Smooth muscle cell (in vitro differentiated cells): ENCODE data around the gene PFKFB3. TPM values are rescaled to one million over a fixed set of nuclear protein-coding genes. Genes with fewer than 3 reads are reported as not detected.

Experiments
- DNase-seq: peaks from one replicate; lab custom pipeline; 2025; ENCODE audit not compliant: unreplicated experiment; lab: John Stamatoyannopoulos, UW
- H2AFZ ChIP-seq: fragments of 200-600 bp; sonication (generic); 2 replicates; pipeline ENCODE4 v1.6.0; 2016; ENCODE audit warnings: antibody characterized with exemption, low read depth, mild to moderate bottlenecking
- H3F3A ChIP-seq: fragments of 200-600 bp; sonication (generic); 2 replicates; pipeline ENCODE4 v1.6.0; 2017; ENCODE audit warnings: antibody characterized with exemption, low read depth
- H3K27ac ChIP-seq: fragments of 200-600 bp; sonication (generic); 2 replicates; pipeline ENCODE4 v1.5.1; 2016; ENCODE audit warnings: low read depth, mild to moderate bottlenecking
- H3K27me3 ChIP-seq: fragments of 200-600 bp; sonication (generic); 2 replicates; pipeline ENCODE4 v1.6.1; 2016; ENCODE audit warnings: low read depth, mild to moderate bottlenecking
- H3K36me3 ChIP-seq: fragments of 200-600 bp; sonication (generic); 2 replicates; pipeline ENCODE4 v1.5.1; 2016; ENCODE audit warnings: low read depth
- H3K4me1 ChIP-seq: fragments of 200-600 bp; sonication (generic); 2 replicates; pipeline ENCODE4 v1.5.1; 2016; ENCODE audit warnings: low read depth
- H3K4me2 ChIP-seq: fragments of 200-600 bp; sonication (generic); 2 replicates; pipeline ENCODE4 v1.6.0; 2016; ENCODE audit warnings: mild to moderate bottlenecking
- H3K4me3 ChIP-seq: fragments of 200-600 bp; sonication (generic); 2 replicates; pipeline ENCODE4 v1.5.1; 2016; ENCODE audit warnings: mild to moderate bottlenecking
- H3K79me2 ChIP-seq: fragments of 200-600 bp; sonication (generic); 2 replicates; pipeline ENCODE4 v1.6.0; 2016; ENCODE audit warnings: low read depth, mild to moderate bottlenecking
- H3K9ac ChIP-seq: fragments of 200-600 bp; sonication (generic); 2 replicates; pipeline ENCODE4 v1.6.0; 2016; ENCODE audit warnings: low read depth
- H3K9me3 ChIP-seq: fragments of 200-600 bp; sonication (generic); replicated peaks from 2 replicates; pipeline ENCODE4 v1.5.1; 2016; ENCODE audit warnings: low read depth
- H4K20me1 ChIP-seq: fragments of 200-600 bp; sonication (generic); 2 replicates; pipeline ENCODE4 v1.6.0; 2016; ENCODE audit warnings: low read depth
- CTCF ChIP-seq: fragments of 200-600 bp; sonication (generic); IDR thresholded peaks from 2 replicates; pipeline ENCODE4 v1.5.1; 2017; ENCODE audit warnings: borderline replicate concordance, mild to moderate bottlenecking, antibody characterized with exemption; ENCODE audit not compliant: insufficient read depth, poor library complexity, severe bottlenecking
- WGBS: methylation state at CpG from one replicate; pipeline ENCODE4 v1.1.7; 2016; ENCODE audit warnings: low lambda C conversion rate; 5-methylcytosine and 5-hydroxymethylcytosine counted together
- polyA plus RNA-seq: library from polyadenylated mRNA; unstranded; fragments of >200 nt; fragmentation: Nextera tagmentation; extraction: Ambion mirVana; gene quantifications from 2 replicates; pipeline ENCODE4 v1.2.1, GENCODE V29; 2016
- total RNA-seq: library from RNA; depleted of rRNA; stranded (reverse); fragments of >200 nt; gene quantifications from 2 replicates; pipeline ENCODE4 v1.2.3, GENCODE V29; 2014

The PFKFB3 gene
- total and polyA plus RNA-seq, 2 experiments from 2014 or later, result 61.3 to 68.3 TPM

- H3K27ac ChIP-seq, result no peak overlapping the region
- no peak overlapping the region for H2AFZ ChIP-seq
- no peaks in the 10 kb centered on the region for H3K4me1 ChIP-seq
- peaks cover 27% of the 10 kb centered on the region for H3F3A ChIP-seq
- no peak for DNase-seq
- no peak overlapping the region for H3K4me3 ChIP-seq
- peaks cover 4% of the 10 kb centered on the region for H3K79me2 ChIP-seq
- peaks cover 100% of the 10 kb centered on the region for H4K20me1 ChIP-seq
- H3K27me3 ChIP-seq, result no peaks in the 10 kb centered on the region
- 98% methylated on average over 23 of the region's 23 CpGs for WGBS
- no peak overlapping the region for H3K9ac ChIP-seq
- peaks cover 14% of the 10 kb centered on the region for H3K36me3 ChIP-seq
- H3K4me2 ChIP-seq, result no peak overlapping the region
- TF ChIP-seq CTCF, result no peak
- H3K9me3 ChIP-seq, result no peaks in the 10 kb centered on the region
These were observed 23.5 kb downstream of the PFKFB3 start for GRCh38 chr10:6226216-6226615.

- Histone ChIP-seq H3K27me3 (no peaks in the 10 kb centered on the region), H3K27ac (no peak overlapping the region), H3K9me3 (no peaks in the 10 kb centered on the region), H3F3A (peaks cover 34% of the 10 kb centered on the region), H3K36me3 (peaks cover 16% of the 10 kb centered on the region), H3K4me2 (no peak overlapping the region), H3K4me3 (no peak overlapping the region), H2AFZ (no peak overlapping the region), H3K4me1 (no peaks in the 10 kb centered on the region), H3K79me2 (peaks cover 4% of the 10 kb centered on the region), H4K20me1 (peaks cover 100% of the 10 kb centered on the region), H3K9ac (no peak overlapping the region)
- WGBS, result 98% methylated on average over 9 of the region's 9 CpGs
- no peak for DNase-seq
- no peak for TF ChIP-seq CTCF
These were observed 24.6 kb downstream of the PFKFB3 start for GRCh38 chr10:6227346-6227745.

GRCh38 chr10:6228010-6228511 is 25.3 kb downstream of the PFKFB3 start:
- Histone ChIP-seq H3K4me3 (no peak overlapping the region), H4K20me1 (peaks cover 100% of the 10 kb centered on the region), H3K4me2 (no peak overlapping the region), H3K79me2 (peaks cover 4% of the 10 kb centered on the region), H3K4me1 (no peaks in the 10 kb centered on the region), H3K9ac (no peak overlapping the region), H3F3A (peaks cover 35% of the 10 kb centered on the region), H3K36me3 (peaks cover 23% of the 10 kb centered on the region), H2AFZ (no peak overlapping the region), H3K27me3 (no peaks in the 10 kb centered on the region), H3K27ac (no peak overlapping the region), H3K9me3 (no peaks in the 10 kb centered on the region)
- WGBS, result 96% methylated on average over 20 of the region's 20 CpGs
- no peak for DNase-seq
- TF ChIP-seq CTCF, result no peak

GRCh38 chr10:6228647-6229046 is 25.9 kb downstream of the PFKFB3 start:
- DNase-seq, result no peak
- Histone ChIP-seq H3K9me3 (no peaks in the 10 kb centered on the region), H3K4me3 (no peak overlapping the region), H2AFZ (no peak overlapping the region), H3K27ac (no peak overlapping the region), H3K4me2 (no peak overlapping the region), H3F3A (peaks cover 40% of the 10 kb centered on the region), H3K27me3 (no peaks in the 10 kb centered on the region), H3K9ac (no peak overlapping the region), H4K20me1 (peaks cover 100% of the 10 kb centered on the region), H3K36me3 (peaks cover 28% of the 10 kb centered on the region), H3K4me1 (no peaks in the 10 kb centered on the region), H3K79me2 (peaks cover 4% of the 10 kb centered on the region)
- 78% methylated on average over 5 of the region's 5 CpGs for WGBS
- TF ChIP-seq CTCF, result no peak
